Measurements from ENCODE around the gene ASTN1. TPM values are rescaled to one million over a fixed set of nuclear protein-coding genes. Genes with fewer than 3 reads are reported as not detected.

ASTN1 gene
- polyA plus RNA-seq, 1 of the 3 experiments (the other 2 are of a cell fraction) = 0.13 TPM

- no peak for TF ChIP-seq GABPA (IDR thresholded peaks at IDR 0.05; ENCODE audit: low read depth)
- TF ChIP-seq RXRA (IDR thresholded peaks at IDR 0.05; ENCODE audit: borderline replicate concordance, low read depth) = no peak
- TF ChIP-seq FOSL2 (IDR thresholded peaks at IDR 0.05; ENCODE audit: borderline replicate concordance, low read depth) = no peak
- TF ChIP-seq SMC3 (IDR thresholded peaks at IDR 0.05; ENCODE audit: low read depth, low read length) = no peak
- TF ChIP-seq MEF2A (IDR thresholded peaks at IDR 0.05; ENCODE audit: borderline replicate concordance, low read depth) = no peak
- TF ChIP-seq IRF3 (IDR thresholded peaks at IDR 0.05; ENCODE audit: low read depth, low read length) = no peak
These were observed 309.5 kb downstream of the ASTN1 start (continued) for GRCh38 chr1:176854758-176855745.

GRCh38 chr1:176854121-176854520 lies 310.4 kb downstream of the ASTN1 start:
- CTCF ChIA-PET = interaction anchor here (1.3 kb wide), 1 partner anchor 294 kb away, joined by 8 read pairs; no protein-coding TSS in a partner anchor
- H3F3A ChIP-seq (replicated peaks; ENCODE audit: insufficient read depth) = no peaks in the 10 kb centered on the region
- no peak overlapping the region for H2AFZ ChIP-seq (ENCODE audit: low read depth)
- H3K4me3 ChIP-seq (ENCODE audit: low read depth in 2 of 2, low read length in 1 of 2) = no peak overlapping the region
- no peak for TF ChIP-seq TEAD4 (IDR thresholded peaks at IDR 0.05; ENCODE audit: borderline replicate concordance, insufficient read depth)
- TF ChIP-seq SIN3A (IDR thresholded peaks at IDR 0.05; ENCODE audit: borderline replicate concordance, low read depth, low read length) = no peak
- no peak for TF ChIP-seq USF2 (IDR thresholded peaks at IDR 0.05; ENCODE audit: borderline replicate concordance, low read depth, low read length)
- no peak for TF ChIP-seq PBX3 (IDR thresholded peaks at IDR 0.05)
- no peak for TF ChIP-seq FOXM1 (IDR thresholded peaks at IDR 0.05; ENCODE audit: low read depth)
- no peak for TF ChIP-seq MXI1 (IDR thresholded peaks at IDR 0.05; ENCODE audit: low read depth, low read length)
- no peak for TF ChIP-seq SMC3 (IDR thresholded peaks at IDR 0.05; ENCODE audit: low read depth, low read length)
- TF ChIP-seq TAF1 (IDR thresholded peaks at IDR 0.05; ENCODE audit: borderline replicate concordance, low read depth, low read length) = no peak
- no peak for TF ChIP-seq RCOR1 (IDR thresholded peaks at IDR 0.05; ENCODE audit: low read length)
- TF ChIP-seq GATA2 (CRISPR knock-in tag; IDR thresholded peaks at IDR 0.05) = no peak
- WGBS (ENCODE audit: low lambda C conversion rate) = 26% methylated on average over 3 of the region's 4 CpGs
- DNase-seq = no peak
- H3K9ac ChIP-seq = no peak overlapping the region
- no peaks in the 10 kb centered on the region for H3K9me3 ChIP-seq
- no peaks in the 10 kb centered on the region for H3K27me3 ChIP-seq (ENCODE audit: insufficient read depth)
- H4K20me1 ChIP-seq (ENCODE audit: insufficient read depth) = no peaks in the 10 kb centered on the region
- POLR2A ChIA-PET = no interaction called here
- H3K9me2 ChIP-seq = no peaks in the 10 kb centered on the region
- H3K4me2 ChIP-seq = no peak overlapping the region
- no peaks in the 10 kb centered on the region for H3K36me3 ChIP-seq (replicated peaks in 1 of 2; ENCODE audit: control insufficient read depth in 1 of 2, insufficient read depth in 2 of 2, low read length in 1 of 2)
- H3K79me2 ChIP-seq (ENCODE audit: insufficient read depth) = no peaks in the 10 kb centered on the region
- no peaks in the 10 kb centered on the region; a peak in 1 of 4 replicates for H3K4me1 ChIP-seq (ENCODE audit: control insufficient read depth in 1 of 2, insufficient read depth in 2 of 2, low read depth in 1 of 2, low read length in 1 of 2)
- H3K27ac ChIP-seq (ENCODE audit: low read depth in 2 of 2, low read length in 1 of 2) = no peak overlapping the region
